Epidermal melanocyte (primary cell): ENCODE data around the gene SMG6.

ENCODE experiments used
- DNase-seq: peaks from one replicate; pipeline ENCODE4 v3.0.0; 2011; ENCODE audit warnings: low spot score; ENCODE audit not compliant: insufficient read length

The SMG6 gene

GRCh38 chr17:2110436-2110835 is 193.1 kb downstream of the SMG6 start:
- DNase-seq: no peak

- no peak for DNase-seq
These were observed 195.4 kb downstream of the SMG6 start for GRCh38 chr17:2108170-2108569.

GRCh38 chr17:2107506-2107905 is 196.1 kb downstream of the SMG6 start:
- DNase-seq: no peak

GRCh38 chr17:2107050-2107449 is 196.5 kb downstream of the SMG6 start:
- DNase-seq: no peak

- no peak for DNase-seq
These were observed 197.2 kb downstream of the SMG6 start for GRCh38 chr17:2106308-2106955.

GRCh38 chr17:2105663-2106062 is 197.9 kb downstream of the SMG6 start:
- DNase-seq: no peak

- no peak for DNase-seq
These were observed 200.4 kb downstream of the SMG6 start for GRCh38 chr17:2102931-2103809.

GRCh38 chr17:2101448-2102257 is 201.9 kb downstream of the SMG6 start:
- no peak for DNase-seq

GRCh38 chr17:2095536-2095910 is 208.1 kb downstream of the SMG6 start:
- DNase-seq: no peak

- DNase-seq: no peak
These were observed 208.6 kb downstream of the SMG6 start for GRCh38 chr17:2094891-2095535.

GRCh38 chr17:2093349-2093748 is 210.2 kb downstream of the SMG6 start:
- DNase-seq: no peak

GRCh38 chr17:2092253-2092652 is 211.3 kb downstream of the SMG6 start:
- no peak for DNase-seq

- DNase-seq: peak; percentile 90
These were observed 212.6 kb downstream of the SMG6 start for GRCh38 chr17:2090804-2091534.

- no peak for DNase-seq
These were observed 213.4 kb downstream of the SMG6 start for GRCh38 chr17:2090210-2090641.

- peak; percentile 41 for DNase-seq
These were observed 214.6 kb downstream of the SMG6 start for GRCh38 chr17:2089021-2089422.

GRCh38 chr17:2087597-2088211 is 215.9 kb downstream of the SMG6 start:
- DNase-seq: no peak

- no peak for DNase-seq
These were observed 217.3 kb downstream of the SMG6 start for GRCh38 chr17:2086306-2086705.

- DNase-seq: no peak
These were observed 218.0 kb downstream of the SMG6 start for GRCh38 chr17:2085648-2085949.

- no peak for DNase-seq
These were observed 218.6 kb downstream of the SMG6 start for GRCh38 chr17:2084766-2085647.
